Measurements from ENCODE around the gene BHLHE40. TPM values are rescaled to one million over a fixed set of nuclear protein-coding genes. Genes with fewer than 3 reads are reported as not detected.

BHLHE40 gene
- total and polyA plus RNA-seq, 4 donors: 28.5 to 204 (median 88.4) TPM

GRCh38 chr3:4939276-4939675 is 40.0 kb upstream of the BHLHE40 start:
- H3K36me3 ChIP-seq (ENCODE audit: control insufficient read depth in 4 of 4, insufficient read depth in 4 of 4, low read length in 4 of 4): no peaks in the 10 kb centered on the region

DNA sequence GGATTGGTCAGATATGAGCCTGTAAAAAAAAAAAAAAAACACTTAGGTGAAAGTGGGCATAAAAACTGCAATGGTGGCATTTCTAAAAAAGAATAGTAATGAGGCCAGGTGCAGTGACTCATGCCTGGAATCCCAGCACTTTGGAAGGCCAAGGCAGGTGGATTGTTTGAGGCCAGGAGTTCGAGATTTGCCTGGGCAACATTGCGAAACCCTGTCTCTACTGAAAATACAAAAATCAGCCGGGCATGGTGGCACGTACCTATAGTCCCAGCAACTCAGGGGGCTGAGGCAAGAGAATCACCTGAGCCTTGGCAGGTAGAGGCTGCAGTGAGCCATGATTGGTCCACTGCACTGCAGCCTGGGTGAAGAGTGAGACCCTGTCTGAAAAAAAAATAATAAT is 38.3 kb upstream of the BHLHE40 start:
- ATAC-seq (ENCODE audit: insufficient read depth, low FRiP score) (no peak), DNase-seq (no peak)
- no peak for TF ChIP-seq CTCF (IDR thresholded peaks at IDR 0.05; ENCODE audit: control extremely low read depth, extremely low read depth)
- Histone ChIP-seq H3K27me3 (ENCODE audit: control insufficient read depth in 3 of 3, insufficient read depth in 3 of 3, low read length in 2 of 3) (no peaks in the 10 kb centered on the region), H3K36me3 (ENCODE audit: control insufficient read depth in 4 of 4, insufficient read depth in 4 of 4, low read length in 4 of 4) (no peaks in the 10 kb centered on the region), H3K27ac (ENCODE audit: low read depth in 1 of 2, low read length in 1 of 2) (no peak overlapping the region), H3K4me3 (no peak overlapping the region), H3K4me1 (ENCODE audit: control insufficient read depth in 5 of 5, insufficient read depth in 5 of 5, low read length in 5 of 5) (no peaks in the 10 kb centered on the region), H3K9ac (ENCODE audit: insufficient read depth in 1 of 2, low read length in 2 of 2) (no peak overlapping the region), H3K9me3 (ENCODE audit: control insufficient read depth in 4 of 4, insufficient read depth in 3 of 4, low read length in 3 of 4) (no peaks in the 10 kb centered on the region)
- WGBS, 2 donors: 90 to 93% methylated on average over 4 of the region's 4 CpGs

More at GRCh38 chr3:4939276-4939675, 40.0 kb upstream of the BHLHE40 start:
- Histone ChIP-seq H3K9me3 (ENCODE audit: control insufficient read depth in 4 of 4, insufficient read depth in 3 of 4, low read length in 3 of 4) (no peaks in the 10 kb centered on the region), H3K9ac (ENCODE audit: insufficient read depth in 1 of 2, low read length in 2 of 2) (no peak overlapping the region), H3K4me3 (no peak overlapping the region), H3K27ac (ENCODE audit: low read depth in 1 of 2, low read length in 1 of 2) (no peak overlapping the region), H3K27me3 (ENCODE audit: control insufficient read depth in 3 of 3, insufficient read depth in 3 of 3, low read length in 2 of 3) (no peaks in the 10 kb centered on the region), H3K4me1 (ENCODE audit: control insufficient read depth in 5 of 5, insufficient read depth in 5 of 5, low read length in 5 of 5) (no peaks in the 10 kb centered on the region)
- DNase-seq (no peak), ATAC-seq (ENCODE audit: insufficient read depth, low FRiP score) (no peak)
- TF ChIP-seq CTCF (IDR thresholded peaks at IDR 0.05; ENCODE audit: control extremely low read depth, extremely low read depth): no peak
- WGBS, 2 donors: 80 to 82% methylated on average over 3 of the region's 3 CpGs

- H3K4me1 ChIP-seq (ENCODE audit: control insufficient read depth in 5 of 5, insufficient read depth in 5 of 5, low read length in 5 of 5): peaks cover 0 to 3% (median 0%) of the 10 kb centered on the region in 5 donors
- no peak overlapping the region for H3K27ac ChIP-seq (ENCODE audit: low read depth in 1 of 2, low read length in 1 of 2)
- H3K4me3 ChIP-seq: no peak overlapping the region
- TF ChIP-seq CTCF (IDR thresholded peaks at IDR 0.05; ENCODE audit: control extremely low read depth, extremely low read depth): no peak
- 96 to 100% methylated on average over 1 of the region's 1 CpG for WGBS, 2 donors
- H3K9ac ChIP-seq (ENCODE audit: insufficient read depth in 1 of 2, low read length in 2 of 2): no peak overlapping the region
- no peaks in the 10 kb centered on the region for H3K9me3 ChIP-seq (ENCODE audit: control insufficient read depth in 4 of 4, insufficient read depth in 3 of 4, low read length in 3 of 4)
- DNase-seq (no peak), ATAC-seq (ENCODE audit: insufficient read depth, low FRiP score) (no peak)
- no peaks in the 10 kb centered on the region for H3K27me3 ChIP-seq (ENCODE audit: control insufficient read depth in 3 of 3, insufficient read depth in 3 of 3, low read length in 2 of 3)
- H3K36me3 ChIP-seq (ENCODE audit: control insufficient read depth in 4 of 4, insufficient read depth in 4 of 4, low read length in 4 of 4): no peaks in the 10 kb centered on the region
Observed at GRCh38 chr3:4943549-4943948, 35.7 kb upstream of the BHLHE40 start.

GRCh38 chr3:4945324-4945723 is 33.9 kb upstream of the BHLHE40 start:
- Histone ChIP-seq H3K9me3 (ENCODE audit: control insufficient read depth in 4 of 4, insufficient read depth in 3 of 4, low read length in 3 of 4) (no peaks in the 10 kb centered on the region), H3K27ac (ENCODE audit: low read depth in 1 of 2, low read length in 1 of 2) (no peak overlapping the region), H3K4me3 (no peak overlapping the region), H3K9ac (ENCODE audit: insufficient read depth in 1 of 2, low read length in 2 of 2) (no peak overlapping the region), H3K36me3 (ENCODE audit: control insufficient read depth in 4 of 4, insufficient read depth in 4 of 4, low read length in 4 of 4) (no peaks in the 10 kb centered on the region), H3K4me1 (ENCODE audit: control insufficient read depth in 5 of 5, insufficient read depth in 5 of 5, low read length in 5 of 5) (peaks cover 0 to 3% (median 0%) of the 10 kb centered on the region in 5 donors), H3K27me3 (ENCODE audit: control insufficient read depth in 3 of 3, insufficient read depth in 3 of 3, low read length in 2 of 3) (no peaks in the 10 kb centered on the region)
- WGBS, 2 donors: 92 to 94% methylated on average over 10 of the region's 10 CpGs
- ATAC-seq (ENCODE audit: insufficient read depth, low FRiP score) (no peak), DNase-seq (no peak)
- no peak for TF ChIP-seq CTCF (IDR thresholded peaks at IDR 0.05; ENCODE audit: control extremely low read depth, extremely low read depth)

Data from lung (tissue), 12 donors.